Keratinocyte (primary cell): Measurements from ENCODE around the gene TNS4. TPM values are rescaled to one million over a fixed set of nuclear protein-coding genes. Genes with fewer than 3 reads are reported as not detected.

Experiments
- DNase-seq: peaks from one replicate; pipeline ENCODE4 v3.0.0-alpha.2; 2011; ENCODE audit warnings: low read depth, missing footprints, low spot score
- FAIRE-seq: peaks from 2 replicates; lab custom pipeline; 2011; peaks lifted over from hg19 to GRCh38; lab: Jason Lieb, UNC
- H2AFZ ChIP-seq: 2 replicates; pipeline ENCODE4 v1.6.0; 2012; ENCODE audit warnings: low read length, control low read depth, inconsistent platforms; ENCODE audit not compliant: control insufficient read depth
- H3K27ac ChIP-seq: 2 replicates; pipeline ENCODE4 v1.5.1; 2011; ENCODE audit warnings: low read length; ENCODE audit not compliant: control insufficient read depth, insufficient read depth
- H3K27me3 ChIP-seq: 3 replicates; pipeline ENCODE4 v1.6.0; 2011; ENCODE audit warnings: low read length; ENCODE audit not compliant: control insufficient read depth, insufficient read depth; ENCODE audit errors: extremely low read depth
- H3K36me3 ChIP-seq, 2 experiments: 2 replicates in 1 of 2; 3 replicates in 1 of 2; pipeline ENCODE4 v1.5.1; 2011; ENCODE audit warnings: low read length in 2 of 2, mild to moderate bottlenecking in 1 of 2; ENCODE audit not compliant: control insufficient read depth in 2 of 2, insufficient read depth in 2 of 2; ENCODE audit errors: extremely low read depth in 1 of 2
- H3K4me1 ChIP-seq: 3 replicates; pipeline ENCODE4 v1.5.1; 2011; ENCODE audit warnings: low read length; ENCODE audit not compliant: control insufficient read depth, insufficient read depth; ENCODE audit errors: extremely low read depth
- H3K4me2 ChIP-seq: 3 replicates; pipeline ENCODE4 v1.6.0; 2011; ENCODE audit warnings: low read depth, low read length; ENCODE audit not compliant: control insufficient read depth, insufficient read depth; ENCODE audit errors: extremely low read depth
- H3K4me3 ChIP-seq, 3 experiments: fragments of 200-600 bp in 1 of 3; sonication (generic) in 1 of 3; 2 replicates in 2 of 3; 3 replicates in 1 of 3; pipeline ENCODE4 v1.5.1; 2011 to 2016; ENCODE audit warnings: low read length in 3 of 3, mild to moderate bottlenecking in 3 of 3, control low read depth in 2 of 3, inconsistent platforms in 1 of 3, low read depth in 1 of 3, mixed read lengths in 1 of 3, mixed run types in 1 of 3, moderate library complexity in 1 of 3; ENCODE audit not compliant: control insufficient read depth in 2 of 3, insufficient read depth in 2 of 3; ENCODE audit errors: extremely low read depth in 1 of 3
- H3K79me2 ChIP-seq: 2 replicates; pipeline ENCODE4 v1.6.0; 2012; ENCODE audit warnings: low read length; ENCODE audit not compliant: control insufficient read depth, insufficient read depth
- H3K9ac ChIP-seq: 3 replicates; pipeline ENCODE4 v1.6.0; 2011; ENCODE audit warnings: low read length; ENCODE audit not compliant: control insufficient read depth, insufficient read depth; ENCODE audit errors: extremely low read depth
- H3K9me1 ChIP-seq: 3 replicates; pipeline ENCODE4 v1.6.0; 2011; ENCODE audit warnings: low read length; ENCODE audit not compliant: control insufficient read depth, insufficient read depth; ENCODE audit errors: extremely low read depth
- H3K9me3 ChIP-seq: 2 replicates; pipeline ENCODE4 v1.5.1; 2012; ENCODE audit warnings: low read depth, low read length; ENCODE audit not compliant: control insufficient read depth
- H4K20me1 ChIP-seq: 3 replicates; pipeline ENCODE4 v1.6.0; 2011; ENCODE audit warnings: low read length; ENCODE audit not compliant: control insufficient read depth, insufficient read depth; ENCODE audit errors: extremely low read depth
- EZH2 ChIP-seq: IDR thresholded peaks from one replicate; pipeline ENCODE4 v1.6.1; 2012; ENCODE audit warnings: inconsistent platforms, mild to moderate bottlenecking, low read length, moderate library complexity
- dilution Hi-C: fragments of 300-500 bp; cut with MboI; formaldehyde crosslinking; loops from one replicate; pipeline ENCODE4 v1.7.0; 2020; ENCODE audit warnings: low sequenced_read_pairs; ENCODE audit not compliant: extremely low pct_ligation_motif_present
- polyA plus RNA-seq, 5 experiments: library from polyadenylated mRNA; depleted of rRNA in 3 of 5; stranded (reverse) in 3 of 5; stranded (forward) in 1 of 5; unstranded in 1 of 5; fragments of >200 nt; gene quantifications; 1 replicate in 1 of 5; 2 replicates in 3 of 5; 3 replicates in 1 of 5; pipeline versions ENCODE4 v1.2.1 to v1.2.3, GENCODE V29; 2011 to 2012; ENCODE audit warnings: missing spikeins in 2 of 5, low read depth in 1 of 5, low replicate concordance in 1 of 5
- TF ChIP-seq, protein P1 (sequence below), 3 experiments: IDR thresholded peaks in 1 of 3; conservative IDR thresholded peaks in 1 of 3; optimal IDR thresholded peaks in 1 of 3; 2 replicates in 2 of 3; 3 replicates in 1 of 3; pipeline versions ENCODE3 to v1.5.1; 2011; ENCODE audit warnings: low read length in 3 of 3, mild to moderate bottlenecking in 3 of 3, moderate library complexity in 2 of 3, control low read depth in 1 of 3, inconsistent platforms in 1 of 3; ENCODE audit not compliant: insufficient read depth in 2 of 3; ENCODE audit errors: extremely low read depth in 1 of 3

Gene TNS4
- polyA plus RNA-seq, 1 donor (not counting 4 experiments of a cell fraction or from before 2014, with no cell fraction given), result 160 TPM

DNA sequence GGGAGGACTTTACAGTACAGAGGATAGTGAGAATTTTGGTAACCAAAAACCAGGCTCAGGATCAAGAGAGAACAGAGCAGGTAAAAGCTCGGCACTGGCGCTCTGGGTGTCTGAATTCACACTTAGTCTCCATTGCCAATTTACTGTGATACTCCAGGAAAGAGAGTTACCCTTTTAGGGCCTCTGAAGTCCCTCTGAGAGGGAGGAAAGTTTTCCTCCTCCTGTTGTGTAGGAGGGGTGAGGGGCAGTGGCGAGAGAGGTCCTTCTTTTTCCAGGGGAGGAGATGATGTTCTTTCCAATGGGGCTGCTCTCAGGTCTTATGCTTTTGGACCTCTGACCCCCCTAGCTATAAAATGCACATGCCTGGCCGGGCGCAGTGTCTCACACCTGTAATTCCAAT, 5.4 kb upstream of the TNS4 start:
- no peaks in the 10 kb centered on the region for H3K9me3 ChIP-seq
- H3K27me3 ChIP-seq, result no peaks in the 10 kb centered on the region
- dilution Hi-C loops, result no loop called here
- DNase-seq (no peak), FAIRE-seq (no peak)
- no peaks in the 10 kb centered on the region for H3K36me3 ChIP-seq
- H3K4me2 ChIP-seq, result no peak overlapping the region
- no peaks in the 10 kb centered on the region for H4K20me1 ChIP-seq
- no peak overlapping the region for H3K9ac ChIP-seq
- H3K79me2 ChIP-seq, result peaks cover 10% of the 10 kb centered on the region
- H3K4me1 ChIP-seq, result peaks cover 42% of the 10 kb centered on the region
- TF ChIP-seq, protein P1, sequence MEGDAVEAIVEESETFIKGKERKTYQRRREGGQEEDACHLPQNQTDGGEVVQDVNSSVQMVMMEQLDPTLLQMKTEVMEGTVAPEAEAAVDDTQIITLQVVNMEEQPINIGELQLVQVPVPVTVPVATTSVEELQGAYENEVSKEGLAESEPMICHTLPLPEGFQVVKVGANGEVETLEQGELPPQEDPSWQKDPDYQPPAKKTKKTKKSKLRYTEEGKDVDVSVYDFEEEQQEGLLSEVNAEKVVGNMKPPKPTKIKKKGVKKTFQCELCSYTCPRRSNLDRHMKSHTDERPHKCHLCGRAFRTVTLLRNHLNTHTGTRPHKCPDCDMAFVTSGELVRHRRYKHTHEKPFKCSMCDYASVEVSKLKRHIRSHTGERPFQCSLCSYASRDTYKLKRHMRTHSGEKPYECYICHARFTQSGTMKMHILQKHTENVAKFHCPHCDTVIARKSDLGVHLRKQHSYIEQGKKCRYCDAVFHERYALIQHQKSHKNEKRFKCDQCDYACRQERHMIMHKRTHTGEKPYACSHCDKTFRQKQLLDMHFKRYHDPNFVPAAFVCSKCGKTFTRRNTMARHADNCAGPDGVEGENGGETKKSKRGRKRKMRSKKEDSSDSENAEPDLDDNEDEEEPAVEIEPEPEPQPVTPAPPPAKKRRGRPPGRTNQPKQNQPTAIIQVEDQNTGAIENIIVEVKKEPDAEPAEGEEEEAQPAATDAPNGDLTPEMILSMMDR (optimal IDR thresholded peaks at IDR 0.05 in 1 of 3, IDR thresholded peaks at IDR 0.05 in 1 of 3, conservative IDR thresholded peaks at IDR 0.05 in 1 of 3; ENCODE audit: extremely low read depth in 1 of 3, insufficient read depth in 2 of 3, low read length in 3 of 3), result no peak
- no peak for TF ChIP-seq EZH2
- no peak overlapping the region for H3K27ac ChIP-seq
- no peaks in the 10 kb centered on the region for H3K9me1 ChIP-seq
- H2AFZ ChIP-seq, result no peak overlapping the region
- no peak overlapping the region for H3K4me3 ChIP-seq

DNA sequence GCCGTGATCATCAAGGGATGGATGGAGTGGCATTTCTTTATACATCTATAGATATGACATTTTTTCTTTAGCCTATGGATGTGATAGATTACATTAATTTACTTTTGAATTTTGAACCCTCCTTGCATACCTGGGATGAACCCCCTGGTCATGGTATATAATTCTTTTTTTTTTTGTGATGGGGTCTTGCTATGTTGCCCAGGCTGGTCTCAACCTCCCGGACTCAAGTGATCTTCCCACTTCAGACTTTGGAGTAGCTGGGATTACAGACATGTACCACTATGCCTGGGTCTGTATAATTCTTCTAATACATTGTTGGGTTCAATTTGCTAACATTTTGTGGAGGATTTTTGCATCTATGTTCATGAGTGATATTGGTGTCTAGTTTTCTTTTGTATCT, 1.7 kb upstream of the TNS4 start:
- Histone ChIP-seq H3K9ac (no peak overlapping the region), H3K79me2 (peaks cover 43% of the 10 kb centered on the region), H3K9me3 (no peaks in the 10 kb centered on the region), H4K20me1 (peaks cover 20% of the 10 kb centered on the region), H3K27me3 (no peaks in the 10 kb centered on the region), H3K4me1 (peaks cover 18% of the 10 kb centered on the region), H3K9me1 (no peaks in the 10 kb centered on the region), H3K4me3 (no peak overlapping the region), H2AFZ (no peak overlapping the region), H3K4me2 (no peak overlapping the region), H3K36me3 (peaks cover 12 to 22% of the 10 kb centered on the region in 2 experiments), H3K27ac (no peak overlapping the region)
- dilution Hi-C loops, result no loop called here
- no peak for DNase-seq
- no peak for TF ChIP-seq EZH2
- TF ChIP-seq, protein P1 (optimal IDR thresholded peaks at IDR 0.05 in 1 of 3, IDR thresholded peaks at IDR 0.05 in 1 of 3, conservative IDR thresholded peaks at IDR 0.05 in 1 of 3; ENCODE audit: extremely low read depth in 1 of 3, insufficient read depth in 2 of 3, low read length in 3 of 3), result no peak
- no peak for FAIRE-seq
